Measurements from ENCODE around the gene FNDC3B.

- TF ChIP-seq CTCF (IDR thresholded peaks at IDR 0.05; ENCODE audit: low read depth, low read length) (no peak), EZH2phosphoT487 (IDR thresholded peaks at IDR 0.05; ENCODE audit: low read depth) (no peak)
Measured at GRCh38 chr3:172302203-172302602, 262.8 kb downstream of the FNDC3B start.

Measured in OCI-LY3 (cell line).